Measurements from ENCODE around the gene ZNF227.

DNA sequence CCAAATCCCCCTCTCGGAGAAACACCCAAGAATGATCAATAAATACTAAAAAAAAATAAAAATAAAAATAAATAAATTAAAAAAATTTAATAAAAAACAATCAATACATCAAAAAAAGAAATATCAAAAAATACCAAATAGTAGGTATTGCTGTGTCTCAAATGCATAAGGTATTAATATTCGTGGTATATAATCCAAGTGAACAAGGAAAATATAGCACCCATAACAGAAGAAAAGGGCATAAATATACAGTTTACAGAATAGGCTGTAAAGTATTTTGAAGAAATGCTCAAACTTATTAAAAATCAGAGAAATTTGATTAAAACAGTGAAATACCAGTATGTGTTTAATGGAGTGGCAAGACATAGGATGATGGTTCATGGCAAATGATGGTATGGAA lies 7.6 kb upstream of the ZNF227 start:
- TF ChIP-seq, protein P1, sequence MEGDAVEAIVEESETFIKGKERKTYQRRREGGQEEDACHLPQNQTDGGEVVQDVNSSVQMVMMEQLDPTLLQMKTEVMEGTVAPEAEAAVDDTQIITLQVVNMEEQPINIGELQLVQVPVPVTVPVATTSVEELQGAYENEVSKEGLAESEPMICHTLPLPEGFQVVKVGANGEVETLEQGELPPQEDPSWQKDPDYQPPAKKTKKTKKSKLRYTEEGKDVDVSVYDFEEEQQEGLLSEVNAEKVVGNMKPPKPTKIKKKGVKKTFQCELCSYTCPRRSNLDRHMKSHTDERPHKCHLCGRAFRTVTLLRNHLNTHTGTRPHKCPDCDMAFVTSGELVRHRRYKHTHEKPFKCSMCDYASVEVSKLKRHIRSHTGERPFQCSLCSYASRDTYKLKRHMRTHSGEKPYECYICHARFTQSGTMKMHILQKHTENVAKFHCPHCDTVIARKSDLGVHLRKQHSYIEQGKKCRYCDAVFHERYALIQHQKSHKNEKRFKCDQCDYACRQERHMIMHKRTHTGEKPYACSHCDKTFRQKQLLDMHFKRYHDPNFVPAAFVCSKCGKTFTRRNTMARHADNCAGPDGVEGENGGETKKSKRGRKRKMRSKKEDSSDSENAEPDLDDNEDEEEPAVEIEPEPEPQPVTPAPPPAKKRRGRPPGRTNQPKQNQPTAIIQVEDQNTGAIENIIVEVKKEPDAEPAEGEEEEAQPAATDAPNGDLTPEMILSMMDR (IDR thresholded peaks at IDR 0.05) = no peak
- TF ChIP-seq POLR2A (IDR thresholded peaks at IDR 0.05; ENCODE audit: low read depth) (no peak), POLR2AphosphoS5 (IDR thresholded peaks at IDR 0.05) (no peak)
